ENCODE results near the gene GALNT10. TPM values are rescaled to one million over a fixed set of nuclear protein-coding genes. Genes with fewer than 3 reads are reported as not detected.

Gene GALNT10
- total RNA-seq, 4 donors from 2014 or later = 5.6 to 22.9 (median 14.4) TPM

DNA sequence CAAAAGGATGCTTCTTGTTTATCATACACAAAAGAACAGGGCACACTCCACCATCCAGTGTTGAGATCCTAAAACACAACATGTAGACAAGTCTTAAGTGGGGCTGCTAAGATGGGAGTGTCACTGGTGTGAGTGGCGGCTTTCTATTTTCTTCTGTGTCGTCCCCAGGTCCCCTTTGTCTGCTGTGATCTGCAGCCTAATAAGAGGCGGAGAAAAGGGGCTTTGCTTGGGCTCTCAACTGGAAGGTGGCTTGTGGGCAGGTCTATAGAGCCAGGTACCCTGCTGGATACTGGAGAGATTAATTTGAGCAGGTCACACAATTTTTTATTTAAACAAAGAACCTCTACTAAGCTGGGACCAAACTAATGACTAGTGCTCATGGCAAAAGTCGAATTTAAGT lies 129.2 kb downstream of the GALNT10 start:
- Histone ChIP-seq H3K4me1 (no peaks in the 10 kb centered on the region), H3K9me3 (no peaks in the 10 kb centered on the region), H3K4me3 (no peak overlapping the region), H3K36me3 (no peaks in the 10 kb centered on the region), H3K27ac (no peak overlapping the region), H3K27me3 (no peaks in the 10 kb centered on the region)
- TF ChIP-seq POLR2A (IDR thresholded peaks at IDR 0.05) = no peak
- TF ChIP-seq, protein P1, sequence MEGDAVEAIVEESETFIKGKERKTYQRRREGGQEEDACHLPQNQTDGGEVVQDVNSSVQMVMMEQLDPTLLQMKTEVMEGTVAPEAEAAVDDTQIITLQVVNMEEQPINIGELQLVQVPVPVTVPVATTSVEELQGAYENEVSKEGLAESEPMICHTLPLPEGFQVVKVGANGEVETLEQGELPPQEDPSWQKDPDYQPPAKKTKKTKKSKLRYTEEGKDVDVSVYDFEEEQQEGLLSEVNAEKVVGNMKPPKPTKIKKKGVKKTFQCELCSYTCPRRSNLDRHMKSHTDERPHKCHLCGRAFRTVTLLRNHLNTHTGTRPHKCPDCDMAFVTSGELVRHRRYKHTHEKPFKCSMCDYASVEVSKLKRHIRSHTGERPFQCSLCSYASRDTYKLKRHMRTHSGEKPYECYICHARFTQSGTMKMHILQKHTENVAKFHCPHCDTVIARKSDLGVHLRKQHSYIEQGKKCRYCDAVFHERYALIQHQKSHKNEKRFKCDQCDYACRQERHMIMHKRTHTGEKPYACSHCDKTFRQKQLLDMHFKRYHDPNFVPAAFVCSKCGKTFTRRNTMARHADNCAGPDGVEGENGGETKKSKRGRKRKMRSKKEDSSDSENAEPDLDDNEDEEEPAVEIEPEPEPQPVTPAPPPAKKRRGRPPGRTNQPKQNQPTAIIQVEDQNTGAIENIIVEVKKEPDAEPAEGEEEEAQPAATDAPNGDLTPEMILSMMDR (IDR thresholded peaks at IDR 0.05) = no peak
- intact Hi-C loops (cut with DNase I; ENCODE audit: low total_unique reads) = no loop called here
- no peak for DNase-seq

DNA sequence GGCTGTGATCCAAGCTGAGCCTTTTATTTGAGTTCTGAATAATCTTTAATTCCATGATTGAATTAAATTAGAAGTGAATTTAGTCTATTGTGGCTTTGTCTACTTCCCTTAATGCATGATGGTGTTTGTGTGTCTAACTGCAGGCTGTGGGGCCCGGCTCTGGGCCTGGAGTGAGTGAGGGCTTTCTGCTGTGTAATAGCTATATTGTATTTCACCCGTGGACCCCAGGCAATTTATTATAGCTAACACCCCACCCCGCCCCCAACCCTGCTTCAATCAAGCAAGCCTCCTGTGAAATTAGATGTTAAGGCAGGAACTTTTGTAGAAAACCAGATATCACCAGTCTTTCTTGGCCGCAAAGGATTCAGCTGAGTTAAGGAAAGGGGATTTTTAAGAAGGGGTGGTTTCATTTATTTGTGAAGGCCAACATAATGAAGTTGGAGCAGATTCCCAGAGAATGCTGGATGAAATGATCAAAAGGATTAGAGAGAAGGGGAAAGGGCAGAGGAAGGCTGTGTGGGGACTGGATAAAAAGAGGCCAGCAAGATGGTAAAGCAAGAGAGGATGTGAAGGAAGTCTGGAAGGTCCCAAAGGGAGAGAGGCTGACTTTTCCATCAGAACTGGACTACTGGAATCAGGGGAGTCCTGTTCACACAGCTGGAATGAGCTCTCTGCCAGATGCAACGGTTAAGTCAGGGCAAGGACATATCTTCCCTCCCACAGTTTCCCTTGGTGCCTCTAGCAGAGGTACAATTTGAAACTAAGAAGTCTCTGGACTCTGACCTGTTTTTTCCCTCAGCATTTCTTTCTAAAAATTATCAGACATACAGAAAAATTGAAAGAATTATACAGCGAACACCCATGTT lies 129.9 kb downstream of the GALNT10 start:
- no peak overlapping the region for H3K27ac ChIP-seq
- DNase-seq = no peak
- intact Hi-C loops (cut with DNase I; ENCODE audit: low total_unique reads) = no loop called here

DNA sequence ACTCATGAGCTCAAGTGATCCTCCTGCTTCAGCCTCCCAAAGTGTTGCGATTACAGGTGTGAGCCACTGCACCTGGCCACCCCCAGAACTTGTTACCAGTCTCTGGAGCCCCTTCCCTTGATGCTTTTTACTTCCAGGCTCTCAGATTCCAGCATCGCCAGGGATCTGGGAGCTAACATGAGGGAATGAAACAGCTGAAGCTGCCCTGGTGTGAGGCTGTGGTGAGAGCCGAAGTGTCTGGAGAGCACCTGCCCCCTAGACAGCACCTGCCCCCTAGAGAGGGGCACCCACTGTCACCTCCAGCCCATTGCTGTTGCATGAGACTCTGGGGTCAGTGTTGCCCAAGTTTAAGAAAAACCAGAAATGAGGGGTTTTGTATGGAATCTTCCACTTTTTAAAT lies 131.0 kb downstream of the GALNT10 start:
- no peaks in the 10 kb centered on the region for H3K27me3 ChIP-seq
- no peaks in the 10 kb centered on the region for H3K9me3 ChIP-seq
- H3K4me3 ChIP-seq = no peak overlapping the region
- H3K36me3 ChIP-seq = no peaks in the 10 kb centered on the region
- DNase-seq = no peak
- no peaks in the 10 kb centered on the region for H3K4me1 ChIP-seq
- TF ChIP-seq, protein P1 (IDR thresholded peaks at IDR 0.05) = no peak
- TF ChIP-seq POLR2A (IDR thresholded peaks at IDR 0.05) = no peak
- H3K27ac ChIP-seq = no peak overlapping the region
- intact Hi-C loops (cut with DNase I; ENCODE audit: low total_unique reads) = no loop called here

More for the DNA sequence above, 129.9 kb downstream of the GALNT10 start:
- Histone ChIP-seq H3K4me1 (no peaks in the 10 kb centered on the region), H3K9me3 (no peaks in the 10 kb centered on the region), H3K36me3 (no peaks in the 10 kb centered on the region), H3K4me3 (no peak overlapping the region), H3K27me3 (no peaks in the 10 kb centered on the region)
- TF ChIP-seq, protein P1 (IDR thresholded peaks at IDR 0.05) = no peak
- TF ChIP-seq POLR2A (IDR thresholded peaks at IDR 0.05) = no peak

DNA sequence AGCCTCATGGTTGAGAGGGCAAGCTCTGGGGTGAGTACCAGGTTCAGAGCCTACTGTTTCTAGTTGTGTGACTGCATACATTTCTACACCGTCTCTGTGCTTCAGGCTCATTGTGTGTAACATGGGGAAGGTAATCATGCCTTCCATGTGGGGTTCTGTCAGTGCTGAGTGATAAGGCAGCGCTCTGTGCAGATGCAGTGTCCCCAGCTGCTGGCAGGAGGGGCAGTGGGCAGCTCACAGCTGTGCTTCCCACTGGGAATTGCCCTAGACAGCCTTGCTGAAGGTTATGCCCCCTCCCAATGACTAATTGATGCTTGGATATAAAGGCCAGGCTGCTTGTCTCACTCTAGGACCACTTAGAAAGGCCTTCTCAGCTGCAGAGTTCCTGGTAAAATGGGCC lies 133.5 kb downstream of the GALNT10 start:
- TF ChIP-seq, protein P1 (IDR thresholded peaks at IDR 0.05) = no peak
- no peak for TF ChIP-seq POLR2A (IDR thresholded peaks at IDR 0.05)
- H3K4me3 ChIP-seq = no peak overlapping the region
- intact Hi-C loops (cut with DNase I; ENCODE audit: low total_unique reads) = no loop called here
- H3K27me3 ChIP-seq = no peaks in the 10 kb centered on the region
- H3K9me3 ChIP-seq = no peaks in the 10 kb centered on the region
- H3K36me3 ChIP-seq = no peaks in the 10 kb centered on the region
- no peak overlapping the region for H3K27ac ChIP-seq
- DNase-seq = no peak
- no peaks in the 10 kb centered on the region for H3K4me1 ChIP-seq

DNA sequence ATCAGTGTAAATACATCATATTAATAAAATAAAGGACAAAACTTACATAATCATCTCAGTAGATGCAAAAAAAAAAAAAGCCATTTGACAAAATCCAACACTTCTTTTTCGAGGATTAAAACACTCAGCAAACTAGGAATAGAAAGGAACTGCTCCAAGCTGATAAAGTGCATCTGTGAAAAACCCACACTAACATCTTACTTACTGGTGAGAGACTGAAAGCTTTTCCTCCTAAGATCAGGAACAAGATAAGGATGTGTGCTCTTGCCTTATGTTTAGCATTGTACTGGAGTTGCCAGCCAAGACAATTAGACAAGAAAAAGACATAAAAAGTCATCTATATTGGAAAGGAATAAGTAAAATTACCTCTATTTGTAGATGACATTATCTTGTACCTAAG lies 135.0 kb downstream of the GALNT10 start:
- intact Hi-C loops (cut with DNase I; ENCODE audit: low total_unique reads) = no loop called here
- no peak for TF ChIP-seq POLR2A (IDR thresholded peaks at IDR 0.05)
- Histone ChIP-seq H3K36me3 (no peaks in the 10 kb centered on the region), H3K4me3 (no peak overlapping the region), H3K27ac (no peak overlapping the region), H3K27me3 (no peaks in the 10 kb centered on the region), H3K9me3 (no peaks in the 10 kb centered on the region), H3K4me1 (no peaks in the 10 kb centered on the region)
- DNase-seq = no peak

All from uterus (tissue), 4 donors.